Measurements from ENCODE around the gene CHRNE.
"Not testable (repeated sequence)": the region's sequence is repeated elsewhere in the genome, so short reads cannot be mapped to it uniquely, and the experiment has no call there.

CHRNE gene

GRCh38 chr17:4860651-4861050 is 42.2 kb downstream of the CHRNE start:
- Histone ChIP-seq H3K36me3 (ENCODE audit: control insufficient read depth, insufficient read depth, low read length) (peaks cover 4% of the 10 kb centered on the region), H3K9ac (ENCODE audit: low read length) (no peak overlapping the region)

GRCh38 chr17:4859816-4860625 is 42.9 kb downstream of the CHRNE start:
- H3K4me1 ChIP-seq (ENCODE audit: control insufficient read depth, insufficient read depth, low read length): peaks cover 39% of the 10 kb centered on the region
- no peaks in the 10 kb centered on the region for H3K9me3 ChIP-seq (ENCODE audit: control insufficient read depth, insufficient read depth, low read depth, low read length)
- H3K27me3 ChIP-seq (ENCODE audit: control insufficient read depth, insufficient read depth, low read length): no peaks in the 10 kb centered on the region
- H3K4me3 ChIP-seq (ENCODE audit: low read depth, low read length): no peak overlapping the region
- H3K9ac ChIP-seq (ENCODE audit: low read length): no peak overlapping the region
- no peak overlapping the region for H3K27ac ChIP-seq (ENCODE audit: low read depth, low read length)
- peaks cover 4% of the 10 kb centered on the region for H3K36me3 ChIP-seq (ENCODE audit: control insufficient read depth, insufficient read depth, low read length)

More at GRCh38 chr17:4860651-4861050, 42.2 kb downstream of the CHRNE start:
- Histone ChIP-seq H3K4me1 (ENCODE audit: control insufficient read depth, insufficient read depth, low read length) (peaks cover 39% of the 10 kb centered on the region), H3K9me3 (ENCODE audit: control insufficient read depth, insufficient read depth, low read depth, low read length) (no peaks in the 10 kb centered on the region), H3K4me3 (ENCODE audit: low read depth, low read length) (no peak overlapping the region), H3K27me3 (ENCODE audit: control insufficient read depth, insufficient read depth, low read length) (no peaks in the 10 kb centered on the region), H3K27ac (ENCODE audit: low read depth, low read length) (no peak overlapping the region)

- Histone ChIP-seq H3K4me1 (ENCODE audit: control insufficient read depth, insufficient read depth, low read length) (peaks cover 49% of the 10 kb centered on the region), H3K36me3 (ENCODE audit: control insufficient read depth, insufficient read depth, low read length) (peaks cover 4% of the 10 kb centered on the region), H3K9me3 (ENCODE audit: control insufficient read depth, insufficient read depth, low read depth, low read length) (no peaks in the 10 kb centered on the region), H3K27me3 (ENCODE audit: control insufficient read depth, insufficient read depth, low read length) (no peaks in the 10 kb centered on the region), H3K9ac (ENCODE audit: low read length) (no peak overlapping the region), H3K4me3 (ENCODE audit: low read depth, low read length) (no peak overlapping the region; the same call in 1 of the 2 replicates), H3K27ac (ENCODE audit: low read depth, low read length) (peak overlapping the region; percentile 64; the same call in 1 of the 2 replicates)
Measured at GRCh38 chr17:4858882-4859260, 44.0 kb downstream of the CHRNE start.

- peaks cover 4% of the 10 kb centered on the region for H3K36me3 ChIP-seq (ENCODE audit: control insufficient read depth, insufficient read depth, low read length)
- H3K4me1 ChIP-seq (ENCODE audit: control insufficient read depth, insufficient read depth, low read length): peaks cover 55% of the 10 kb centered on the region
- H3K9ac ChIP-seq (ENCODE audit: low read length): no peak overlapping the region
- H3K27me3 ChIP-seq (ENCODE audit: control insufficient read depth, insufficient read depth, low read length): no peaks in the 10 kb centered on the region
- peak overlapping the region; percentile 64; the same call in 1 of the 2 replicates for H3K27ac ChIP-seq (ENCODE audit: low read depth, low read length)
- peak overlapping the region; percentile 1; the same call in 1 of the 2 replicates for H3K4me3 ChIP-seq (ENCODE audit: low read depth, low read length)
- no peaks in the 10 kb centered on the region for H3K9me3 ChIP-seq (ENCODE audit: control insufficient read depth, insufficient read depth, low read depth, low read length)
Measured at GRCh38 chr17:4858068-4858881, 44.6 kb downstream of the CHRNE start.

- H3K4me3 ChIP-seq (ENCODE audit: low read depth, low read length); H3K27me3 ChIP-seq (ENCODE audit: control insufficient read depth, insufficient read depth, low read length); H3K27ac ChIP-seq (ENCODE audit: low read depth, low read length); H3K9ac ChIP-seq (ENCODE audit: low read length); H3K9me3 ChIP-seq (ENCODE audit: control insufficient read depth, insufficient read depth, low read depth, low read length); H3K36me3 ChIP-seq (ENCODE audit: control insufficient read depth, insufficient read depth, low read length): not testable (repeated sequence)
- peaks cover 56% of the 10 kb centered on the region for H3K4me1 ChIP-seq (ENCODE audit: control insufficient read depth, insufficient read depth, low read length)
Measured at GRCh38 chr17:4857347-4857746, 45.6 kb downstream of the CHRNE start.

- H3K4me1 ChIP-seq (ENCODE audit: control insufficient read depth, insufficient read depth, low read length): peaks cover 60% of the 10 kb centered on the region
- no peaks in the 10 kb centered on the region for H3K27me3 ChIP-seq (ENCODE audit: control insufficient read depth, insufficient read depth, low read length)
- H3K4me3 ChIP-seq (ENCODE audit: low read depth, low read length): no peak overlapping the region
- H3K9ac ChIP-seq (ENCODE audit: low read length): no peak overlapping the region
- H3K36me3 ChIP-seq (ENCODE audit: control insufficient read depth, insufficient read depth, low read length): peaks cover 4% of the 10 kb centered on the region
- H3K27ac ChIP-seq (ENCODE audit: low read depth, low read length): no peak overlapping the region
- no peaks in the 10 kb centered on the region for H3K9me3 ChIP-seq (ENCODE audit: control insufficient read depth, insufficient read depth, low read depth, low read length)
Measured at GRCh38 chr17:4856937-4857314, 46.0 kb downstream of the CHRNE start.

- H3K9ac ChIP-seq (ENCODE audit: low read length): no peak overlapping the region
- no peaks in the 10 kb centered on the region for H3K9me3 ChIP-seq (ENCODE audit: control insufficient read depth, insufficient read depth, low read depth, low read length)
- no peak overlapping the region for H3K4me3 ChIP-seq (ENCODE audit: low read depth, low read length)
- no peak overlapping the region for H3K27ac ChIP-seq (ENCODE audit: low read depth, low read length)
- H3K27me3 ChIP-seq (ENCODE audit: control insufficient read depth, insufficient read depth, low read length): no peaks in the 10 kb centered on the region
- peaks cover 61% of the 10 kb centered on the region for H3K4me1 ChIP-seq (ENCODE audit: control insufficient read depth, insufficient read depth, low read length)
- peaks cover 4% of the 10 kb centered on the region for H3K36me3 ChIP-seq (ENCODE audit: control insufficient read depth, insufficient read depth, low read length)
Measured at GRCh38 chr17:4856271-4856936, 46.5 kb downstream of the CHRNE start.

- no peak overlapping the region for H3K4me3 ChIP-seq (ENCODE audit: low read depth, low read length)
- no peaks in the 10 kb centered on the region for H3K9me3 ChIP-seq (ENCODE audit: control insufficient read depth, insufficient read depth, low read depth, low read length)
- peak overlapping the region; percentile 35 for H3K27ac ChIP-seq (ENCODE audit: low read depth, low read length)
- no peaks in the 10 kb centered on the region for H3K27me3 ChIP-seq (ENCODE audit: control insufficient read depth, insufficient read depth, low read length)
- peaks cover 62% of the 10 kb centered on the region for H3K4me1 ChIP-seq (ENCODE audit: control insufficient read depth, insufficient read depth, low read length)
- no peaks in the 10 kb centered on the region for H3K36me3 ChIP-seq (ENCODE audit: control insufficient read depth, insufficient read depth, low read length)
- H3K9ac ChIP-seq (ENCODE audit: low read length): no peak overlapping the region
Measured at GRCh38 chr17:4854111-4854681, 48.7 kb downstream of the CHRNE start.

- Histone ChIP-seq H3K27ac (ENCODE audit: low read depth, low read length) (no peak overlapping the region; the same call in 1 of the 2 replicates), H3K9me3 (ENCODE audit: control insufficient read depth, insufficient read depth, low read depth, low read length) (no peaks in the 10 kb centered on the region), H3K36me3 (ENCODE audit: control insufficient read depth, insufficient read depth, low read length) (no peaks in the 10 kb centered on the region), H3K4me3 (ENCODE audit: low read depth, low read length) (no peak overlapping the region), H3K4me1 (ENCODE audit: control insufficient read depth, insufficient read depth, low read length) (peaks cover 61% of the 10 kb centered on the region), H3K9ac (ENCODE audit: low read length) (no peak overlapping the region), H3K27me3 (ENCODE audit: control insufficient read depth, insufficient read depth, low read length) (no peaks in the 10 kb centered on the region)
Measured at GRCh38 chr17:4853208-4853671, 49.7 kb downstream of the CHRNE start.

GRCh38 chr17:4852567-4853207 is 50.2 kb downstream of the CHRNE start:
- Histone ChIP-seq H3K4me3 (ENCODE audit: low read depth, low read length) (no peak overlapping the region), H3K9me3 (ENCODE audit: control insufficient read depth, insufficient read depth, low read depth, low read length) (no peaks in the 10 kb centered on the region), H3K4me1 (ENCODE audit: control insufficient read depth, insufficient read depth, low read length) (peaks cover 62% of the 10 kb centered on the region), H3K27ac (ENCODE audit: low read depth, low read length) (no peak overlapping the region), H3K9ac (ENCODE audit: low read length) (no peak overlapping the region), H3K27me3 (ENCODE audit: control insufficient read depth, insufficient read depth, low read length) (no peaks in the 10 kb centered on the region), H3K36me3 (ENCODE audit: control insufficient read depth, insufficient read depth, low read length) (no peaks in the 10 kb centered on the region)
